ENCODE data around the gene KCNK15. TPM values are rescaled to one million over a fixed set of nuclear protein-coding genes. Genes with fewer than 3 reads are reported as not detected.
A peak's percentile ranks its signal among the peaks of the same experiment; 100 is the strongest.

KCNK15 gene
- total RNA-seq, 1 donor from 2014 or later, result 62.6 TPM

DNA sequence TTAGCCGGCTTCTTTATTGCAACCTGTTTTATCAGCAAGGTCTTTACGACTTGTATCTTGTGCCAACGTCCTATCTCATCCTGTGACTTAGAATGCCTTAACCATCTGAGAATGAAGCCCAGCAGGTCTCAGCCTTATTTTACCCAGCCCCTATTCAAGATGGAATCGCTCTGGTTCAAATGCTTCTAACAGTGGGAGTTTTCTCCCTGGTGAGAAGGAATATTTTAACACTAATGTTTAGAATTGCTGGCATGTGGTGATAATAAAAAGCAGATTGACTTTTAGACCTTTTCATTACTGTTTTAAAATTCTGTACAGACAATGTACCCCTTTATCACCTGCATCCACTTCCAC is 9.9 kb upstream of the KCNK15 start:
- no peaks in the 10 kb centered on the region for H3K27me3 ChIP-seq
- H3K4me3 ChIP-seq, result peak overlapping the region in 1 of 2 donors; percentile 23
- H3K9me3 ChIP-seq, result no peaks in the 10 kb centered on the region
- H3K36me3 ChIP-seq, result no peaks in the 10 kb centered on the region
- H3K4me1 ChIP-seq, result peaks cover 11 to 49% of the 10 kb centered on the region in 2 donors
- H3K27ac ChIP-seq, result peak overlapping the region; percentile 80 to 93
- intact Hi-C loops (cut with DNase I), result loop anchor here (5.0 kb wide), 2 partner anchors 258 to 523 kb away; partner anchors contain the start of genes OSER1 and TTPAL
- TF ChIP-seq, protein P1, sequence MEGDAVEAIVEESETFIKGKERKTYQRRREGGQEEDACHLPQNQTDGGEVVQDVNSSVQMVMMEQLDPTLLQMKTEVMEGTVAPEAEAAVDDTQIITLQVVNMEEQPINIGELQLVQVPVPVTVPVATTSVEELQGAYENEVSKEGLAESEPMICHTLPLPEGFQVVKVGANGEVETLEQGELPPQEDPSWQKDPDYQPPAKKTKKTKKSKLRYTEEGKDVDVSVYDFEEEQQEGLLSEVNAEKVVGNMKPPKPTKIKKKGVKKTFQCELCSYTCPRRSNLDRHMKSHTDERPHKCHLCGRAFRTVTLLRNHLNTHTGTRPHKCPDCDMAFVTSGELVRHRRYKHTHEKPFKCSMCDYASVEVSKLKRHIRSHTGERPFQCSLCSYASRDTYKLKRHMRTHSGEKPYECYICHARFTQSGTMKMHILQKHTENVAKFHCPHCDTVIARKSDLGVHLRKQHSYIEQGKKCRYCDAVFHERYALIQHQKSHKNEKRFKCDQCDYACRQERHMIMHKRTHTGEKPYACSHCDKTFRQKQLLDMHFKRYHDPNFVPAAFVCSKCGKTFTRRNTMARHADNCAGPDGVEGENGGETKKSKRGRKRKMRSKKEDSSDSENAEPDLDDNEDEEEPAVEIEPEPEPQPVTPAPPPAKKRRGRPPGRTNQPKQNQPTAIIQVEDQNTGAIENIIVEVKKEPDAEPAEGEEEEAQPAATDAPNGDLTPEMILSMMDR (IDR thresholded peaks at IDR 0.05), result no peak
- no peak for DNase-seq (ENCODE audit: low spot score in 2 of 2)

DNA sequence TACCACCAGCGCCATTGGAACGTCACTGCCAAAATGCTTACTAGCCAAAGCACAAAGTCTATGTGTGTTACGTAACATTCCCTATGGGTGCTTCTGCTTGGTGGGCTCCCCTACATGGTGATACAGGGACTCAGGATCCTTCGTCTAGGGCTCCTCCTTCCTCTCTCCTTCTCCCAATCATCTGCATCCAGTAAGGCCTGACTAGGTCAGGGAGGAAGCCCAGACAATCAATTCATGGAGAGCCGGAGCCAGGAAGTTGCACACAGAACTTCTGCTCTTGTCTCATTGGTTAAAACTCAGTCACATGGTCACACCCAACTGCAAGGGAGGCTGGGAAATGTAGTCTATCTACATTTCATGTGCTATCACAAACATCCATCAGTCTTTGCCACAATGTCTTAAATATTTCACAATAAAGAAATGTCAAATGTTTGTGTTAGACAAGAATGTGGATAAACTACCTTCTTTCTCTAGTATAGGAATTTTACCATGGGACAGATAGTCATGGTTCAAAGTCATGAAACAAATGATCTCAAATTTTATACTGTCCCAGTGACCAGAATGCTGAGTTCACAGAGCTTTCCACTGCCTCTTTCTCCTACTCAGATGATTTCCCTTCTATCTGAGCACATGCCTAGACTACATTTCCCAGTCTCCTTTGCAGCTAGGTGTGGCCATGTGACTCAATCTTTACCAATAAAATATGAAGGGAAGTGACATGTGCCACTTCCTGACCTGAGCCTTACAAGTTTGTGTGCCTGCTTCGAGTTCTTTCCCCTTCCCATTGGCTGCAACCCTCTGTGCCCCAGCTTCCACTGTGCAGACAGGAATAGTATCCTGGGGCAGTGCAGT is 9.3 kb upstream of the KCNK15 start:
- Histone ChIP-seq H3K4me3 (no peak overlapping the region), H3K36me3 (no peaks in the 10 kb centered on the region), H3K27me3 (no peaks in the 10 kb centered on the region), H3K4me1 (peaks cover 9 to 47% of the 10 kb centered on the region in 2 donors), H3K27ac (peak overlapping the region; percentile 80 to 93), H3K9me3 (no peaks in the 10 kb centered on the region)
- TF ChIP-seq, protein P1 (IDR thresholded peaks at IDR 0.05), result no peak
- peak in 1 of 2 donors; percentile 85 for DNase-seq (ENCODE audit: low spot score in 2 of 2)
- intact Hi-C loops (cut with DNase I), result loop anchor here (5.0 kb wide), 2 partner anchors 259 to 524 kb away; partner anchors contain the start of genes OSER1 and TTPAL

DNA sequence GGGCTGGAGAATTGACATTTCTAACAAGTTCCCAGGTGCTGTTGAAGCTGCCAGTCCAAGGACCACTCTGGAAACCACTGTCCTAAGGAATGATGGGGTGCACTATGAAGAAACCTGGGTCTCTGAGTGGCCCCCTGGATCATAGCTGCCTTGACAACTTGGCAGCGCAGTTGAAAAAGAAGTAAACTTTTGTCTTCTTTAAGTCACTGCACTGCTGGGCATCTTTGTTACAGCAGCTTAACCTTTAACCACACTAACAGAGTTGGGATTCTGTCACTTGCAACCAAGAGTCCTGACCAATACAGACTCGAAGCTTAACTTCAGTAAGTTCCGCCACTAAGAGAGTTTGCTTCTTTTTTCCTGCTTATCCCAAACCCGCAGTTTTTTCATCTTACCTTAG is 8.5 kb upstream of the KCNK15 start:
- Histone ChIP-seq H3K4me1 (peaks cover 9 to 47% of the 10 kb centered on the region in 2 donors), H3K27me3 (no peaks in the 10 kb centered on the region), H3K4me3 (no peak overlapping the region), H3K27ac (peak overlapping the region in 1 of 2 donors; percentile 80), H3K36me3 (no peaks in the 10 kb centered on the region), H3K9me3 (no peaks in the 10 kb centered on the region)
- TF ChIP-seq, protein P1 (IDR thresholded peaks at IDR 0.05), result no peak
- no peak for DNase-seq (ENCODE audit: low spot score in 2 of 2)
- intact Hi-C loops (cut with DNase I), result loop anchor here (5.0 kb wide), 2 partner anchors 260 to 525 kb away; partner anchors contain the start of genes OSER1 and TTPAL

DNA sequence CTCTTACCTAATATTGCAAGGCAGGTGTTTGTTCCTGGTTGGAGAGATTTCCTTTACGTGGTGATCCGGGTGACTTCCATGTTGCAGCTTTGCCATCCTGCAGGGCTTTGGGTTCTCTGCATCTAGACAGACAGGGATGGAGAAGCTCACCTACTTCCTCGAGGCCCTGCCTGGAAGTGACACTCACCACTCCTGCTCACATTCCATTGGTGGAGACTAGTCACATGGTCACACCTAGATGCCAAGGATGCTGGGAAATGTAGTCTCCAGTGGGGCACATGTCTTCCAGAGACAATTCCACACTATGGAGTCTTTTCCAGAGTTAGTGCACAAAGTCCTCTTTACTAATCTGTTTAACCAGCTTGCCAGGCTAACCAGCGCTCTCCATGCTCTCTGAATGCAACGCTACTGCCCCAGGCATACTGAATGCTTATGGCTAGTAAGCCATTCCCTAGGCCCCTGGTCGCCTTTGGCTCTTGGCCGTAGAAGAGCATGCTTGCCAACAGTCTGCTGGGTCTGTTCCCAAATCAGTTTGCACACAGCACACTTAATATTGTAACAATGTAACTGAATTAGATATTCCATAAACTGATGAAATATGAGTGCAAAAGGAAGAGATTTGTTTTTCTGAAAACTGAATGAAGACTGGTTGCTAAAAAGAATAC is 6.7 kb upstream of the KCNK15 start:
- DNase-seq (ENCODE audit: low spot score in 2 of 2), result peak in 1 of 2 donors; percentile 89
- Histone ChIP-seq H3K27me3 (no peaks in the 10 kb centered on the region), H3K36me3 (no peaks in the 10 kb centered on the region), H3K27ac (peak overlapping the region; percentile 73 to 94), H3K9me3 (no peaks in the 10 kb centered on the region), H3K4me3 (no peak overlapping the region), H3K4me1 (peaks cover 5 to 45% of the 10 kb centered on the region in 2 donors)
- TF ChIP-seq, protein P1 (IDR thresholded peaks at IDR 0.05), result no peak
- intact Hi-C loops (cut with DNase I), result loop anchor here (5.0 kb wide), 2 partner anchors 262 to 527 kb away; partner anchors contain the start of genes OSER1 and TTPAL

DNA sequence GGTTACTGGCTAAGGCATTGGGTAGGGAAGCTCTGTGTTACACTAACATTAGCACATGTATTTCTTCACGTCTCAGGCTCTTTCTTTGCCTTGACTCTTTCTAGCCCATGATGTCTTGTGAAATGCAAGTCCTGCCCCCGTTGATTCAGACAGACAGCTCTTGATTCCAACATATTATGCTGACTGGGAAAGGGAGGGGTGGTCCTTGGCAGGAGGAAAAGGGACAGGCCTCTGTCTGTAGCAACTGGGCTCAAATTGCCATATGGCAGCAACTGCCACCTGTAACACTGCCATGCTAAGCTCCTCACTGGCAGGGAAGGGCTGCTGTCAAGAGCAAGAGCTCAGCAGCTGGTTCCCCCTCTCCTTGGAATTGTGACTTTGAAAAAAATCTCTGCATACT is 5.7 kb upstream of the KCNK15 start:
- no peaks in the 10 kb centered on the region for H3K27me3 ChIP-seq
- H3K36me3 ChIP-seq, result no peaks in the 10 kb centered on the region
- DNase-seq (ENCODE audit: low spot score in 2 of 2), result no peak
- peaks cover 5 to 39% of the 10 kb centered on the region in 2 donors for H3K4me1 ChIP-seq
- intact Hi-C loops (cut with DNase I), result loop anchor here (5.0 kb wide), 2 partner anchors 263 to 528 kb away; partner anchors contain the start of genes OSER1 and TTPAL
- no peak overlapping the region for H3K4me3 ChIP-seq
- H3K27ac ChIP-seq, result peak overlapping the region; percentile 73 to 94
- TF ChIP-seq, protein P1 (IDR thresholded peaks at IDR 0.05), result no peak
- no peaks in the 10 kb centered on the region for H3K9me3 ChIP-seq

Data from ascending aorta (tissue), 2 donors.